ENCODE measurements around the gene CHN2. TPM values are rescaled to one million over a fixed set of nuclear protein-coding genes. Genes with fewer than 3 reads are reported as not detected.

Gene CHN2
- total RNA-seq, 1 donor from 2014 or later: 14.2 TPM

GRCh38 chr7:29469281-29469680 lies 274.7 kb downstream of the CHN2 start:
- H3K9me3 ChIP-seq: no peaks in the 10 kb centered on the region
- H3K36me3 ChIP-seq: no peaks in the 10 kb centered on the region
- intact Hi-C loops (cut with DNase I): no loop called here
- no peak for ATAC-seq
- no peaks in the 10 kb centered on the region for H3K27me3 ChIP-seq (ENCODE audit: low read depth)
- no peak for DNase-seq
- no peak for TF ChIP-seq CTCF (IDR thresholded peaks at IDR 0.05)
- no peak overlapping the region for H3K4me3 ChIP-seq
- no peak overlapping the region for H3K27ac ChIP-seq
- no peaks in the 10 kb centered on the region for H3K4me1 ChIP-seq

- H3K27ac ChIP-seq: no peak overlapping the region
- ATAC-seq: no peak
- H3K4me1 ChIP-seq: no peaks in the 10 kb centered on the region
- TF ChIP-seq CTCF (IDR thresholded peaks at IDR 0.05): no peak
- intact Hi-C loops (cut with DNase I): no loop called here
- no peak overlapping the region for H3K4me3 ChIP-seq
- DNase-seq: no peak
- no peaks in the 10 kb centered on the region for H3K9me3 ChIP-seq
- no peaks in the 10 kb centered on the region for H3K36me3 ChIP-seq
- no peaks in the 10 kb centered on the region for H3K27me3 ChIP-seq (ENCODE audit: low read depth)
Measured at GRCh38 chr7:29469976-29470557, 275.5 kb downstream of the CHN2 start.

GRCh38 chr7:29471444-29472138 lies 277.0 kb downstream of the CHN2 start:
- no peaks in the 10 kb centered on the region for H3K36me3 ChIP-seq
- H3K27ac ChIP-seq: no peak overlapping the region
- H3K4me3 ChIP-seq: no peak overlapping the region
- DNase-seq (no peak), ATAC-seq (no peak)
- TF ChIP-seq CTCF (IDR thresholded peaks at IDR 0.05): no peak
- H3K9me3 ChIP-seq: no peaks in the 10 kb centered on the region
- no peaks in the 10 kb centered on the region for H3K4me1 ChIP-seq
- intact Hi-C loops (cut with DNase I): no loop called here
- no peaks in the 10 kb centered on the region for H3K27me3 ChIP-seq (ENCODE audit: low read depth)

GRCh38 chr7:29476916-29477315 lies 282.3 kb downstream of the CHN2 start:
- Histone ChIP-seq H3K4me1 (peaks cover 13% of the 10 kb centered on the region), H3K36me3 (no peaks in the 10 kb centered on the region), H3K27me3 (ENCODE audit: low read depth) (peaks cover 5% of the 10 kb centered on the region), H3K27ac (no peak overlapping the region), H3K9me3 (no peaks in the 10 kb centered on the region), H3K4me3 (no peak overlapping the region)
- intact Hi-C loops (cut with DNase I): no loop called here
- ATAC-seq (no peak), DNase-seq (no peak)
- TF ChIP-seq CTCF (IDR thresholded peaks at IDR 0.05): no peak

GRCh38 chr7:29478226-29478625 lies 283.7 kb downstream of the CHN2 start:
- peaks cover 5% of the 10 kb centered on the region for H3K27me3 ChIP-seq (ENCODE audit: low read depth)
- H3K27ac ChIP-seq: no peak overlapping the region
- intact Hi-C loops (cut with DNase I): no loop called here
- DNase-seq (no peak), ATAC-seq (no peak)
- H3K4me1 ChIP-seq: peaks cover 13% of the 10 kb centered on the region
- no peaks in the 10 kb centered on the region for H3K9me3 ChIP-seq
- no peak for TF ChIP-seq CTCF (IDR thresholded peaks at IDR 0.05)
- H3K4me3 ChIP-seq: no peak overlapping the region
- H3K36me3 ChIP-seq: no peaks in the 10 kb centered on the region
